Islet precursor cell (in vitro differentiated cells): ENCODE results near the gene SPNS3.

Experiments
- DNase-seq: peaks from one replicate; pipeline ENCODE4 v3.0.0-alpha.2; 2018

The SPNS3 gene

DNA sequence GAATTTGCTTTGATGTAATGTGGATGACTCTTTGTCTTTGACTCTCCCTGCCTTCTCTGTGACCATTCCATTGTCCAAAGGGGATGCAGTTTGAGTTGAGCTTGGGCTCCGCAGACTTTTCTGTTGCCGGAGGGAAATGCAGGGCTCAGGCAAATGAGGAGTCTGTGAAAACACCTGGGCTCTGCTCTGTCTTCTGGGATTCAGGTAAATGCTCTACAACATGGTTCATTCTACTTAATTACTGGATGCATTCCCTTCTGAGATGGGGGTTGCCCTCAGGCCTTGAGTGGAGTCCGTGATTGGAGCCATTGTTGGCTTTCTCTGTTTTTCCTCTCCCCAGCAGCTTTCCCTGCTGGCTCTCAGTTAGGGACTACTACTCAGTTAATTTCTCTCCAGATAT is 38.5 kb downstream of the SPNS3 start:
- peak; percentile 96 for DNase-seq

DNA sequence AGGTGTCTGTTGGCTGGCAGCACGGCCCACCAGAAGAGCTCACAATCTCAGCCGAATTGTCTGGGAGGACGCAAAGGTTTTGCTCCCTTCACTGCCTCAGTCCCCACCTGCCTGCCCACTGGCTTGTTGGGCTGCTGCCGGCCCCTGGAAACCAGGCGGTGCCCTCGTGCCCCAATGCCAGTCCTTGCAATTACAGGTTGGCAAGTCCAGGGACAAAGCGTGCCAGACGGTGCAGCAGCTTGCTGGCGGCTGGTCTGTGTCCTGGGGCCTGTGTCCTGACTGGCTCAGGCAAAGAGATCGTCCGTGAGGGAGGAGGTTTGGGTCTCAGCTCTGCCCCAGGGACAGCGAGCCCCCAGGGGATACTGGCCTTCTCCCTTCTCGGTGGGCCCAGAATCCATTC is 40.4 kb downstream of the SPNS3 start:
- DNase-seq: peak; percentile 77

DNA sequence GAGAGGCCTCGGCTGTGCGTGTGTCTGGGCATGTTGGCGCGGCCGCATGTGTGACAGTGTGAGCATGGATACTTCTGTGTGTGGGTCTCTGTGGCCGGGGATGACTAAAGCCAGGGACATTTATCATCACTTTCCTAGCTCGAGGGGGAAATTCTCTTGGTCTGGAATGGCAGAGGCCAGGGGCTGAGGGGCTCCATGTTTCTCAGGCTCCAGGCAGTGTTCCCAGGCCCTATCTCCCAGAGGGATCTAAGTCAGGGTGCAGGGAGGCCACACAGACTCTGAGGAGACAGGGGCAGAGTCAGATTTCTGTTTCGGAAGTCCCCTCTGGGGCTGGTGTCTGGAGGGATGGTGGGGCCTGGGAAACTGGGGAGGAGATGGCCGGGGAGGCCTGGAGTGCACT is 41.3 kb downstream of the SPNS3 start:
- DNase-seq: peak; percentile 98

DNA sequence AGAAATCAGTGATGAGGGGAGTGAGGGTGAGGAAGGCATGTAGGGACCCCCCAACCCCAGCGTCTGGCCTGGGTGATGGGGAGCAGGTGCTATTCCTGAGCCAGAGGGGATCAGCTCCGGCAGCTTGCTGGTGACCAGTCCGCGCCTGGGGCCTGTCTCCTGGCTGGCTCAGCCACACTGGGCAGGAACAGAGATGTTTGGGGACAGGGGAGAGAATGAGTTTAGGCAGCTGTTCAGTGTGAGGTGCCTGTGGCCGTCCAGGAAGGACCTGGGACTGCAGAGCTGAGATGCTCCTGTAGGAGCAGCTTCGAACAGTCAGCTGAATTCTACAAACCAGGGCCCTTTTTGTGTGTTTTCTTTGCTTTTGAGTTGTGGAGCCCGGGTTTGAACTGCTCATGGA is 41.7 kb downstream of the SPNS3 start:
- DNase-seq: peak; percentile 88

DNA sequence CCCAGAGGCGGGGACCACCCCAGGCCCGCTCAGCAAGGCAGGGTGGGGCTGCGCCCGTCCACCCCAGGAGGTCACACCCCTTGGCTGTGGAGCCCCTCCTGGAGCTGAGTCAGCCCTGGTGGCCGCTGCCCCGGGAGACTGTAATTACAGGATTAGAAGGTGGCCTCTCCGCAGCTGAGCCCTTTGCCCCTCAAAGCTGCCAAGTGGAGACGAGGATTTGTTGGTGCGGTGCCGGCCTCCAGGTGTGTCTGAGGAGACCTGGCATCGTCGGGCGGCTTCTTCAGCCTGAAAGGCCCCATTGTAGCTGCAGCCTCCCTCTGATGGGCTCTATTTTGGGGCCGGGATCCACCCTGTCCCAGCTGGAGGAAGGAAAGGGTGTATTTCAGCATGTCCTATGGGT is 42.3 kb downstream of the SPNS3 start:
- peak; percentile 80 for DNase-seq

DNA sequence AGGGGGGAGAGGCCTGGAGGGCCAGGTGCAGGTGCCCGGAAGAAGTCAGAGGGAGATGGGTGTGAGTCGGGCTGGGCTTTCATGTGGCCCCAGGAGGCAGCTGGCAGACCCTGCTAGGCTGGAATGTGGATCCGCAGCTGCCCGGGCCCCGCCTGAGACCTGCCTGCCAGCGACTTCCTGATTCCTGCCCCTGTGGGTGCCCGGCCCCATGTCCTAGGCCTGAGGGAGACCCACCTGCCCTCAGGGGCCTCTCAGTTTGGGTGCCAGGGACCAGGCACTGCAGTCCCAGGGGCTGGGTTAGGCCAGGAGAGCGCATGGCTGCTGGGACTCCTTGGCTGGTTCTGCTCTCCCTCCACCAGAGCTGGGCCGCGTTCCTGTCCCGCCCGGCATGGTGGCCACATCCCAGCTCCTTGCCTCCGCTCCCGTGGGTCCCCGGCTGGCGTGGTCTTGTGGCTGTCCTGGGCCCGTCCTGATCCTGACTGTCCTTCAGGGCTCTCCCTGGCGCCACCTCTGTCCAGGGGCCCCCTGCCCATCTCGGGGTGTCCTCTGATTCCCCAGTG is 42.9 kb downstream of the SPNS3 start:
- DNase-seq: no peak

DNA sequence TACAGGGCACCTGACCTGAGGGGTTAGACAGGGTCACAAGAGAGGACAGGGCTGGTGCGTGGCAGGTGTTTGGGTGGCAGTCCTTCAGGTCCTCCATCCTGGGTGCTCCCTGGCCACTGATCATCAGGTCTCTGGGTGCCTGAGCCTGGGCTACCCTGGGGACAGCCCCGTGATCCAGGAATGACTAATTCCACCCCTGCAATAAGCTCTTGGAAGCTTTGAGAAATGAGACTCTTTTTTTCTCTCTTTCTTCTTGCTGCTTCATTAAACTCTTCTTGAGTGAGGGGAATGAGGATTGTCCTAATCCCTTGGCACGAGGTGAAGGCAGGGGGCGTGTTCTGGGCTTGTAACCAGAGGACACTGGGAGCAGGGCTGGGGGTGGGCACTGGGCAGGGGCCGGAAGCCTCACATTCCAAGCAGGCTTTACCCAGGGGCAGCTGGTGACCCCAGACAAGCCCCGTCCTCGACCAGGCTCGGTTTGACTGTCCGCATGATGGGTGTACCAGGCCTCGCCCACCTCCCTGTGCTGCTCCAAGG is 43.6 kb downstream of the SPNS3 start:
- no peak for DNase-seq

DNA sequence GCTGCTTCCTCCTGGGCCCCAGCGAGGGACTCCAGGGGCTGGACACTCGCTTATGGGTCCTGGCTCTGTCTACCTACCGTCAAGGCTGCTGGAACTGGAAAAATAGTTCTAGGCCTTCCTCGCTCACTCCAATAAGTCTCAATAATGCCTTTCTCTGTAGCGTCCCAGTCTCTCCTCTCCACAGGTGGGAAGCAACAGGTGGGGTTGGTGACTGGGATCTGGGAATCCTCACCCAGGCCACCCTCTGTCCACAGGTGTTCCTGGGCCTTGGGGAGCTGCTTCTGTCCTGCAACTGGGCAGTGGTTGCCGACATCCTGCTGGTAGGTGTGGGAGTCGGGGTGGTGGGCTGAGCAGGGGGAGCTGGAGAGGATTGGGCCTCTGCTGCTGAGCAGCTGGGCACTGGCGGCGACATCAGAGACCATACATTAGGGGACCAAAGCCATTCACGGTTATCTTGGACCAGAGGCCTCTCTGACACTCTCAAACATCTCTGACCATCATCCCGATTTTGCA is 44.6 kb downstream of the SPNS3 start:
- DNase-seq: no peak

DNA sequence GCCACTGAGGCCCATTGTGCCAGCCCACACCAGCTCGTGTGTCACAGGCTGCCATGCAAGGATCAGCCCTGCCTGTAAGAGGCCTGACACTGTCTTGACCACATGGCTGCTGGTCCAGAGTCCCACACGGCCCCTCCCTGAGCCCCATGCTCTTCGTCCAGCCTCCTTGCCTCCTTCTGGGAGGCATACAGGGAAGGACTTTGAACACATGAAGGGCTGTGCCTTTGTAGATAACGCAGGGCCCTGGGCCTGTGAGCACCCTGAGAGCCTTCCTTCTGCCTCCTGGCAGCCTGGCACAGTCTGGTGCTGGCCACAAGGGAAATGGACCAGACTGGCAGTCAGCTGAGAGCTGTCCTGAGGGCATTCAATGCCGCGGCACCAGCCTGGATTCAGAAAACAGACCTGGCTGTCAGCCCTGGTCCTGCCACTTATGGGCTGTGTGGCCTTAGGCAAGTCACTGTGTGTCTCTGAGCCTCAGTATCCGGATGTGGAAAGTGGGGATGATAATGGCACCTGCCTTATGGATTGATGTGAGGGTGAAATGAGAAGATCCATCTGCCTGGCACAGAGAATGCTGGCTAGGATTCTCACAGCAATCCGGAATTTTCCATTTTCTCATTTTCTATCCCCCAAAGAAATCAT is 45.7 kb downstream of the SPNS3 start:
- no peak for DNase-seq

DNA sequence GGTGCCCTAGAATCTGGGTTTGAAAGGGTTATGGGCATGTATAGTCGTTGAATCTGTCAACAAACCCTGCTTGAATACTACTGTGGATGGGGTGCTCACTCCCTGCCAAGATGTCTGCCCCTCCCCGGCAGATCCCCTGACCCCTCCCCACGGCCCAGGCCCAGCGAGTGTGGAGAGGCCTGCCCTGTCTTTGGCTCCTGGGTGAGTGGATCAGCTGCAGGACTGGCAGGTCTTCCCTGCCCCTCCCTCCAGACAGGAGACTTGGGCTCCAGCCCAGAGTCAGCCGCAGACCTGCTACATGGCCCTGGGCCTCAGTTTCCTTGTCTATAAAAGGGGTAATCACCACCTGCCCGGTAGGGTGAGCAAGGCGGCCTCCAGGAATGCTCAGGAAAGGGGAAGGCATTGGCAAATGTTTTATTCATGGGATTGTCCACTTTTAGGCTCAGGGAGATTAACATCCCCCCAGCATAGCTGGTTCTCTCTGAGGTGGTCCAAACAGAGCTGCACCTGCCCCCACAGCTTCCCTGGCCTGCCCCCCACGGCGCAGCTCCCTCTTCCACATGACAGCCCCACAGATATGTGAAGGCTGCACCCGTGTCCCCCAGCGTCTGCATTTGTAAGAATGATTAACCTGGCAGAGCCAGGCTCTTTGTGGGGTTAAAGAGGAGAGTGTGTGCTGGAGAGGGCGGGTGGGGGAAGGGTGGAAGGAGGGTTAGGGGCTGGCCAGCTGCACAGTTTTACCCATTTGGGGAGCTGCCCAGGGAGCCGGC is 46.4 kb downstream of the SPNS3 start:
- peak; percentile 60 for DNase-seq

DNA sequence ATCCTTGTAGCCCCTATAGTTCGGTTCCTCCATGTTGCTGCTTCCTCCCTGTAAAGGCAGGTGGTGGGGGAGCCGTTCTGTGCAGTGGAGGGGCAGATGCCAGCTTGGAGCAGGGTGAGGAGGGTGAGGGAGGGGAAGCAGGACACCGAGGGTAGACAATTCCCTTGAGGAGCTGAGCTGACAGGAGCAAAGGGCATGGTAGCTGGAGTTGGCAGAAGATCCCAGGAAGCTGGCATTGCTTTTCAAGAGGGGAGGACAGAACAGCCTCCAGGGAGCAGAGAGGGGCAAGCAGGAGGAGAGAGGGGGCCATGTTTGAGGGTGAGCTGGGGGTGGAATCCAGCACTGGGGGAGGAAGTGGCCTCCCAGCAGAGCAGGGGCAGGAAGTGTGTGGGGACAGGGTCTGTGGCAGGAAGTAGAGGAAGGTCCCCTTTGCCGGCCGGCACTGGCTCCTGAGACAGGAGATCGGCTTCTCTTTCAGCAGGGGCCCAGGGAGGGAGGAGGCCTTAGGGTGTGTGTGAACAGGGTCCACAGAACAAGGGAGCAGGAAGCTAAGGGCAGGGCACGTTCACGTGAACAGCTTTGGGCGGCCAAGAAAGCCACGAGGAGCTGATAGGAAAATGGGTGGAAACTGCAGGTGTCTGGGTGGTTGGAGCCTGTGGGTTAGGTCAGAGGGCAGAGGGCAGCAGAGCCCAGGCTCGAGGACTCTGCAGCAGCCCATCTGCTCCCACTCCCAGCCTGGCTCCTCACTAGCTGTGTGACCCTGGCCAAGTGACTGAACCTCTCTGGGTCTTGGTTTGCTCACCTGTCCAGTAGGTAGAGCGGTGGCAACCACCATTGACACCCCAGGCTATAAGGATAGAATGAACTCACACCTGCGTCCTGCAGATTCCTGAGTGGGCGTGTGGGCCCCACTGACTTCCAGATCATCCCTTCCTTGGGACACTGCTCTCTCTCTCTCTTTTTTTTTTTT is 47.5 kb downstream of the SPNS3 start:
- DNase-seq: peak; percentile 63

DNA sequence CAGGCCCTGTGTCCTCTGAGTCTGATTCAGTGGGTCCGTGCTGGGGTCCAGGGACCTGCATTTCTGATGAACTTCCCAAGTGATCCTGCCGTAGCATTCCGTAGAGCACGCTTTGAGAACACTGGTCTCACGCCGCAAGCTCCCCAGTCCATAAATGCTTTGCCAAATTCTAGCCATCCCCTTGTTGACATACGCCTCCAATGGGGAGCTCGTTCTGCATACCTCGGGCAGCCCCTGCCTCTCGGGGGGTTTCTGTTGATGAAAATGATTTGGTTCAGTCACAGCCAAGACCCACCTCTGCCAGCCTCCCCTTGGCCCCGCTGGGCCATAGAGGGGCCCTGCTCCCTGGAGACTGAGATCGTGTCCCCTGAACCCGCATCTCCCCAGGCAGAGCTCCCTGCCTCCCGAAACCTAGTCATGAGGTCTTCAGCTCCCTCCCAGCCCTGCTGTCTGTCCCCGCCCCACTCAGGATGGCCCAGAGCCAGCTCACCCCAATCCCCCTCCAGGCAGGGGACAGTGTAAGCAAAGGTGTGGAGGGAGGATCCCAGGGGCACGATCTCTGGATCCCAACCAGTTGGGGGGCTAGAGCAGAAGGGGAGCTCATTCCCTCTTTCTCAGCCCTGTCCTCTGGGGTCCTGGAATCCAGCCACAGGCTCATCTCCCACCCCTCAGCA is 48.7 kb downstream of the SPNS3 start:
- peak; percentile 67 for DNase-seq

DNA sequence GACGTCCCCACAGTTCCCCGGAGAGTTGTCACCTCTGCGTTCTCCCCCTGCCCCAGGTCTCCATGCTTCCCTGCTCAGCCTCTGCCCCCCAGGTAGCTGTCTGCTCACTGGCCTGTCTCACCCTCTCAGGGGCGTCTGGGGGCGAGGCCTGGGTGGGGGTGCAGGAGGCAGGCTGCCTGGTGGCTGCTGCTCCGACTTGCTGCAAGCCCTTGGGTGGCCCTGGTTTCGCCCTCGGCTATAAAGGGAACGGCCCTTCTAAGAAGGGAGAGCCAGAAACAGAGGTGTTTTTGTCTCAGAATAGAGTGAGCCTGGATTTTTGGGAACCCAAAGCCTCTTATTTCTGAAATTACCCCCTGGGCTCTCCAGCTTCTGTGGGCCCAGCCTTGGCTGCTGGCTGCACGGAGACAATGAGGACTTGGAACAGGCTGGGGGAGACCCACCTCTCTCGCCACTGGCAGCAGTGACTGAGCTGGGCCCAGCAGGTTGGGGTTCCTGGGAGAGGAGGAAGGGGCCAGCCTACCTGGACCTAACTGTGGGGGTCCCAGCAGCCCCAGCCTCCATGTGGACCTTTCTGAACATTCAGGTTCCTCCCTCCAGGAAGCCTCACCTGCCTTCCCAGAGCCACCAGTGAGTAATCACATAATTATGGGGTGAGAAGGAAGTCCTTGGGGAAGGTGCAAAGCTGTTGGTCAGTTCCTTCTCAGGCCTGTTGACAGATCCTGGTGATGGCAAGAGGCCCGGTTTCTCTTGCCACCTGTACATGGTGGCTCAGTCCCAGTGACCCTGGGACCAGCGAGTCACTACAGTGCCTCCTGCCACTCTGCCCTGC is 49.5 kb downstream of the SPNS3 start:
- peak; percentile 96 for DNase-seq

DNA sequence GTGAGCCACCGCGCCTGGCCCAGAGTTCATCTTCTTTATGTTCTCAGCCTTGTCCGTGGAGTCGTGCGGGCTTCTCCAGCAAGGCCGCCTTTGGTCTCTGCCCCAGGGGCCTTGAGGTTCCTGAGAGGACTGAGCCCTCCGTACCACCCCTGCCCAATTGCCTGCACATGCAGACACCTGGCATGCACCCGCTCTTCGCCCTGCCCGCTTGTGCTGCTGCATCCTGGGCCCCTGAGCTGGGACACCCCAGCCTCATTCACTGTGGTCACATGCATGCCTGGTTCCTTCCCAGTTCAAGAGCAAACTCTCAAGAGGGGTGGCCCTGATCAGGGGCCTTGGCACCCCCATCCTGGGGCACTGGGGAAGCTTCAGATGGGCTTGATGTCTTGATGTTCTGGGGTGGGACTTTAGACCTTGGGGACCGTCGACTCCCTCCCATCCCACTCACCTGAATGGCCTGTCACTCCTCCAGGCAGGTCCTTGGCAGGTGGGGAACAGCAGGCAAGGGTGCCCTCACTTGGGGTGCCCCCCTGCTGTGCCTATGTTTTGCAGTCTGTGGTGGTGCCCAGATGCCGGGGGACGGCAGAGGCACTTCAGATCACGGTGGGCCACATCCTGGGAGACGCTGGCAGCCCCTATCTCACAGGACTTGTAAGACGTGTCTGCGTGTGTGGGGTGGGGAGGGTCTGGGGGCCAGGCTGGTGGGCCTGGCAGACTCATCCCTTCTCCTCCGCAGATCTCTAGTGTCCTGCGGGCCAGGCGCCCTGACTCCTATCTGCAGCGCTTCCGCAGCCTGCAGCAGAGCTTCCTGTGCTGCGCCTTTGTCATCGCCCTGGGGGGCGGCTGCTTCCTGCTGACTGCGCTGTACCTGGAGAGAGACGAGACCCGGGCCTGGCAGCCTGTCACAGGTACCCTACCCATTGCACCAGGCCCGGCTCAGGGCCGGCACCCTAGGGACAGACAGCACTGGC is 52.2 kb downstream of the SPNS3 start:
- peak; percentile 86 for DNase-seq

DNA sequence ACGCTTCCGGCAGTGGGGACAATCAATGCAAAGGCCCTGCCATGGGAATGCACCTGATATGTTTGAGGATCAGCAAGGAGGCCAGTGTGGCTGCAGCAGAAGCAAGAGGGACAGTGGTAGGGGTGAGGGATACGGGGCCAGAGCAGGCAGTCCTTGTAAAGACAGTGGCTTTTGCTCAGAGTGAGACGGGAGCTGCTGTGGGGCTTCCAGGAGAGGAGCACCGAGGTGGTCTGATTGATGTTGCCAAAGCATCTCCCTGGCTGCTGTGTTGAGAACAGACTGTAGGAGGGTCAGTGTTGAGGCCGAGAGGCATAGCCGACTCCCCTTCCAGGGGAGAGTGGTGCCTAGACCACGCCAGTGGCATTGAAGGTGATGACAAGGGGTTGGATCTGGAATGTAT is 53.6 kb downstream of the SPNS3 start:
- no peak for DNase-seq

DNA sequence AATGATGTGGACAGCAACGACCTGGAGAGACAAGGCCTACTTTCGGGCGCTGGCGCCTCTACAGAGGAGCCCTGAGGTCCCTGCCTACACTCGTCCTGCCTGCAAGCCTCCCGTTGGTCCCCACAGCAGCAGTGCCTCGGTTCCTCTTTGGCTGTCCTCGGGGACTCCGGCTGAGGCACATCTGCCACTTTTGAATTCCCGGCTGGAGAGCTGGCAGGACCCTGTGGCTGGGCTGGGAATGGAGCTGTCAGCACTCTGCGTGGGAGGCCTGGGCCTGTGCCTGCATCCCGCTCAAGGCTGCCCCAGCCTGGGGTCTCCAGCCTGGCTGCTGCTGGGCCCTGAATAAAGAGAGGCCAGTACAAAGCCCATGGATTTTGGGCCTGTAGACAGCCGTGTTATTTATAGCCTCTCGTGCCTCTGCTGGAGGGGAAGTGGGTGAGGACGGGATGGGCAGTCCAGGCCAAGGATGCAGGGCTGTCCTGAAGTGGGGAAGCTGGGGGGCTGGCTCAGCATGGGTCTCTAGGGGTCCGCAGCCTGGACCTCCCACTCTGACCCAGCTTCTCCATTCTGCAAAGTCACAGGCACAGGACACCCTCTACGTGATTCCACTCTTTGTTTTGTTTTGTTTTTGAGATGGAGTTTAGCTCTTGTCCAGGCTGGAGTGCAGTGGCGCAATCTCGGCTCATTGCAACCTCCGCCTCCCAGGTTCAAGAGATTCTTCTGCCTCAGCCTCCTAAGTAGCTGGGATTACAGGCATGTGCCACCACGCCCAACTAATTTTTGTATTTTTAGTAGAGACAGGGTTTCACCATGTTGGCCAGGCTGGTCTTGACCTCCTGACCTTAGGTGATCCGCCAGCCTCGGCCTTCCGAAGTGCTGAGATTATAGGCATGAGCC is 54.3 kb downstream of the SPNS3 start:
- DNase-seq: no peak

DNA sequence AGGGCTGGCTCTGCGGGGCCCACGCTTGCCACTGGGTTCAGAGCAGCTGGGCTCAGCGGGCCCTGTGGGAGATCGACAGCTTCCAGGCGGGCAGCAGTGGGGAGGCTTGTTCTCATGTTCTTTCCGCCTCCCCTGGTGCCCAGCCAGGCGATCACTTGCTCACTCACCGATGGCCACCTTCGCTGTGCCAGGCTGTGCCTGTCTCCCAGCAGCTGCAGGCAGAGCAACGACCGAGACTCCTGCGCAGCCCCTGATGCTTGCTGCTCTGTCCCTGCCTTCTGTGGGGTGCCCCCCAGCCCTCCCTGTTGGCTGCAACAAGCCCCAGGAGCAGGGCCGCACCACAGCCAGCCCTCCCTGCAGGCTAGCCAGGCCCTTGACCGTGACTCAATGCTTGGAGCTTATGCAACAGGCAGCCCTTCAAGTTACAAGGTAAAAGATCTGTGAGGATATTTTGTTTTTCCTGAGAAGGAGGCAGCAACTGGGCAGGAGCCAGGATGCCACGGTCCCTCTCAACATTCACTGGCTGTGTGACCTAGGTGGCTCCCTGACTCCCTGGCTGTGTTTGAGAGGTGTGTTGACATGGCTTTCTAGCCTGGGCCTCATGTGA is 55.4 kb downstream of the SPNS3 start:
- no peak for DNase-seq

DNA sequence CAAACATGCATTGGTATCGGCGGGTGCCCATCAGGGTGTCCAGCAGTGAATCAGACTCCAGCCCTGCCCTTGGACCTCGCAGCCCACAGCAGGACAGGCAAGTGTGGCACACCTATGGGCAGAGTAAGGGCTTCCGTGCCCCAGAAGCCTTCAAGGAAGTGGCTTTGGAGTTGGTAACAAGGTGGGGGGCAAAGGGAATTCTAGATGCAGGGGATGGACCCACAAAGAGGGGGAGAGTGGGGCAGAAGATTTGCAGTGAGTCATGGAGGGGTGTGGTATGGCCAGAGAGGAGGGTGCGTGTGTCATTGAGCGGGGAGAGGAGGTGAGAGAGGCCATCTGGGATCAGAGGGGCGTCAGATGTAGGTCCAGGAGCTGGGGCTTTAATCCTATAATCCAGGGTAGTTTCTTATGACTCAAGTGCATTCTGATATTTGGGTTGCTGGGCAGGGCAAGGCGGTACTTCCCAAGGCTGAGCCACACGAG is 56.4 kb downstream of the SPNS3 start:
- no peak for DNase-seq
